Rectal smooth muscle tissue (tissue), 1 donor: ENCODE results near the gene LY9.

ENCODE experiments used
- H3K27ac ChIP-seq: one replicate; pipeline ENCODE4 v1.7.0; 2013; ENCODE audit warnings: low read depth, low read length, inconsistent platforms
- H3K27me3 ChIP-seq: one replicate; pipeline ENCODE4 v1.7.0; 2013; ENCODE audit warnings: low read length; ENCODE audit not compliant: control insufficient read depth, insufficient read depth
- H3K36me3 ChIP-seq: one replicate; pipeline ENCODE4 v1.7.0; 2013; ENCODE audit warnings: low read length; ENCODE audit not compliant: control insufficient read depth, insufficient read depth
- H3K4me1 ChIP-seq: one replicate; pipeline ENCODE4 v1.7.0; 2013; ENCODE audit warnings: low read length; ENCODE audit not compliant: control insufficient read depth, insufficient read depth
- H3K4me3 ChIP-seq: one replicate; pipeline ENCODE4 v1.7.0; 2013; ENCODE audit warnings: low read length
- H3K9ac ChIP-seq: one replicate; pipeline ENCODE4 v1.7.0; 2013; ENCODE audit warnings: low read length

The LY9 gene

DNA sequence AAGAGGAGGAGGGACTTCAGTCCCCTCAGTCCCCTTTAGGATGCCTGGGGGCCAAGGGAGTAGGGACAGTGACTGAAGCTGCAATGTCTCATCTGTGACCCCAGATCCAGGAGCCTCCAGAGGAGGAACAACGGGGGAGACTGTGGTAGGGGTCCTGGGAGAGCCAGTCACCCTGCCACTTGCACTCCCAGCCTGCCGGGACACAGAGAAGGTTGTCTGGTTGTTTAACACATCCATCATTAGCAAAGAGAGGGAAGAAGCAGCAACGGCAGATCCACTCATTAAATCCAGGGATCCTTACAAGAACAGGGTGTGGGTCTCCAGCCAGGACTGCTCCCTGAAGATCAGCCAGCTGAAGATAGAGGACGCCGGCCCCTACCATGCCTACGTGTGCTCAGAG lies 18.3 kb downstream of the LY9 start:
- H3K4me3 ChIP-seq, result no peak overlapping the region
- no peaks in the 10 kb centered on the region for H3K4me1 ChIP-seq
- no peaks in the 10 kb centered on the region for H3K27me3 ChIP-seq
- H3K36me3 ChIP-seq, result no peaks in the 10 kb centered on the region
- no peak overlapping the region for H3K27ac ChIP-seq
- no peak overlapping the region for H3K9ac ChIP-seq

DNA sequence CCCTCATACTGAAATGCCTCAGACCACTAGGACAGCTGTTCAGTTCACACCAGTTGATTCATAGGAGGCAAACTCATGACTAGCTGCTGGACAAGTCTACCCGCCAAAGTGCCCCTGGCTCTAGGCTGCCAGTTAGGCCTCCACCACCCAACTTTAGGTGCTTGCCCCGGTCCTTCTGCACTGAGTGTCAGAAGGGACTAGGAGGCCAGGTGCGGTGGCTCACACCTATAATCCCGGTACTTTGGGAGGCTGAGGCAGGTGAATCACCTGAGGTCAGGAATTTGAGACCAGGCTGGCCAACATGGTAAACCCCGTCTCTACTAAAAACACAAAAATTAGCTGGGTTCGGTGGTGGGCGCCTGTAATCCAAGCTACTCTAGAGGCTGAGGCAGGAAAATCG lies 18.9 kb downstream of the LY9 start:
- Histone ChIP-seq H3K9ac (no peak overlapping the region), H3K27ac (no peak overlapping the region), H3K4me1 (no peaks in the 10 kb centered on the region), H3K4me3 (no peak overlapping the region), H3K27me3 (no peaks in the 10 kb centered on the region), H3K36me3 (no peaks in the 10 kb centered on the region)

- H3K4me1 ChIP-seq, result no peaks in the 10 kb centered on the region
- H3K36me3 ChIP-seq, result no peaks in the 10 kb centered on the region
- H3K27me3 ChIP-seq, result no peaks in the 10 kb centered on the region
- H3K27ac ChIP-seq, result no peak overlapping the region
- no peak overlapping the region for H3K4me3 ChIP-seq
- H3K9ac ChIP-seq, result no peak overlapping the region
Measured at GRCh38 chr1:160818207-160818937, 22.4 kb downstream of the LY9 start.

- H3K4me1 ChIP-seq, result no peaks in the 10 kb centered on the region
- H3K4me3 ChIP-seq, result no peak overlapping the region
- no peak overlapping the region for H3K9ac ChIP-seq
- H3K27ac ChIP-seq, result no peak overlapping the region
- no peaks in the 10 kb centered on the region for H3K27me3 ChIP-seq
- H3K36me3 ChIP-seq, result no peaks in the 10 kb centered on the region
Measured at GRCh38 chr1:160819186-160819585, 23.2 kb downstream of the LY9 start.

DNA sequence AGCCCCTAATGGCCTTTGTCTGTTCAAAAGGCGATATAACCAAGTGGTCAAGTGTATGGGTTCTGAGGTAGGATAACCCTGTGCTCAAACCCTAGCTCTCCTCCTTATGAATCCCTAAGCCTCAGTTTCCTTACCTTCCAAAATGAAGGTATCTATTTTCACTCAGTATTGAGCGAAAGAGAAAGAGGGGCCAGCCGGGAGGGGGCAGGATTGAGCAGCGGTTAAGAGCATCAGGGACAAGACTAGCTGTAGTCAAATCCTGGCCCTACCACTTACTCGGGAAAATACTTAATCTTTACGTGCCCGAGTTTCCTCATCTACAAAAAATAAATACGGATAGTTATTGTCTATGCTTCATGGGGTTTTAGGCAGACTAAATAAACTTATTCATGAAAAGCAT lies 25.7 kb downstream of the LY9 start:
- Histone ChIP-seq H3K4me3 (no peak overlapping the region), H3K4me1 (no peaks in the 10 kb centered on the region), H3K36me3 (no peaks in the 10 kb centered on the region), H3K27me3 (no peaks in the 10 kb centered on the region), H3K27ac (no peak overlapping the region), H3K9ac (no peak overlapping the region)

DNA sequence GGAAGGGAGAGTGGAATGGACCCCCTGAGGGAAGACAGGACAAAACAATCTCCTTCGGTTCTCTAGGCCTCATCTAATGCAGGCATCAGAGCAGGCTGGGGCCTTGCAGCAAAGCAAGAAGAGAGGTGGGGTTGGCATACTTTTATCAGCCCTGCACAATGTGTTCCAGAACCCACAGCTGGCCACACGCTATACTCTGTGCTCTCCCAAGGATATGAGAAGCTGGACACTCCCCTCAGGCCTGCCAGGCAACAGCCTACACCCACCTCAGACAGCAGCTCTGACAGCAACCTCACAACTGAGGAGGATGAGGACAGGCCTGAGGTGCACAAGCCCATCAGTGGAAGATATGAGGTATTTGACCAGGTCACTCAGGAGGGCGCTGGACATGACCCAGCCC lies 27.3 kb downstream of the LY9 start:
- no peak overlapping the region for H3K9ac ChIP-seq
- H3K27ac ChIP-seq, result no peak overlapping the region
- H3K27me3 ChIP-seq, result no peaks in the 10 kb centered on the region
- H3K4me1 ChIP-seq, result no peaks in the 10 kb centered on the region
- H3K4me3 ChIP-seq, result no peak overlapping the region
- no peaks in the 10 kb centered on the region for H3K36me3 ChIP-seq

DNA sequence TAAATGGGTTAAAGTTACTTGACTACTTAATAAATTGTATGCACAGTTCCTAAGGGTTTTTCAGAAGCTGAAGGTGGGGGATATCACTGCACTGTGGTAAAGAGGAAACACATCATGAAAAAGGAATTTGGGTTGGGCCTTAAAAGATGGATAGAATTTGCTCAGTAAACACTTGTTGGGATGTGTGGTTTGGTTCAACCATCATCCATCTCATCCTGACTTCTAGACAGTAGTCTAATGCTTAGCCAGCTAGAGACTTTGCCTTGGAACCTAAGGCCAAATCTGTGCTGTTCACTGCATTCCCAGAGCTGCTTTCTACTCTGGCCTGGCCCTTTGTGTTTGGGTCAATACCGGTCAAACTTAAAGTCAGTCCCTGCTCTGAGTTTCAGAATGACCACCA lies 30.6 kb downstream of the LY9 start:
- no peak overlapping the region for H3K27ac ChIP-seq
- H3K4me1 ChIP-seq, result no peaks in the 10 kb centered on the region
- H3K4me3 ChIP-seq, result no peak overlapping the region
- H3K36me3 ChIP-seq, result no peaks in the 10 kb centered on the region
- no peaks in the 10 kb centered on the region for H3K27me3 ChIP-seq
- H3K9ac ChIP-seq, result no peak overlapping the region

- no peaks in the 10 kb centered on the region for H3K4me1 ChIP-seq
- H3K36me3 ChIP-seq, result no peaks in the 10 kb centered on the region
- no peak overlapping the region for H3K27ac ChIP-seq
- no peaks in the 10 kb centered on the region for H3K27me3 ChIP-seq
- H3K4me3 ChIP-seq, result no peak overlapping the region
- no peak overlapping the region for H3K9ac ChIP-seq
Measured at GRCh38 chr1:160827418-160827817, 31.4 kb downstream of the LY9 start.

- no peak overlapping the region for H3K27ac ChIP-seq
- H3K4me1 ChIP-seq, result no peaks in the 10 kb centered on the region
- H3K36me3 ChIP-seq, result no peaks in the 10 kb centered on the region
- H3K27me3 ChIP-seq, result no peaks in the 10 kb centered on the region
- no peak overlapping the region for H3K4me3 ChIP-seq
- H3K9ac ChIP-seq, result no peak overlapping the region
Measured at GRCh38 chr1:160829766-160830165, 33.8 kb downstream of the LY9 start.

DNA sequence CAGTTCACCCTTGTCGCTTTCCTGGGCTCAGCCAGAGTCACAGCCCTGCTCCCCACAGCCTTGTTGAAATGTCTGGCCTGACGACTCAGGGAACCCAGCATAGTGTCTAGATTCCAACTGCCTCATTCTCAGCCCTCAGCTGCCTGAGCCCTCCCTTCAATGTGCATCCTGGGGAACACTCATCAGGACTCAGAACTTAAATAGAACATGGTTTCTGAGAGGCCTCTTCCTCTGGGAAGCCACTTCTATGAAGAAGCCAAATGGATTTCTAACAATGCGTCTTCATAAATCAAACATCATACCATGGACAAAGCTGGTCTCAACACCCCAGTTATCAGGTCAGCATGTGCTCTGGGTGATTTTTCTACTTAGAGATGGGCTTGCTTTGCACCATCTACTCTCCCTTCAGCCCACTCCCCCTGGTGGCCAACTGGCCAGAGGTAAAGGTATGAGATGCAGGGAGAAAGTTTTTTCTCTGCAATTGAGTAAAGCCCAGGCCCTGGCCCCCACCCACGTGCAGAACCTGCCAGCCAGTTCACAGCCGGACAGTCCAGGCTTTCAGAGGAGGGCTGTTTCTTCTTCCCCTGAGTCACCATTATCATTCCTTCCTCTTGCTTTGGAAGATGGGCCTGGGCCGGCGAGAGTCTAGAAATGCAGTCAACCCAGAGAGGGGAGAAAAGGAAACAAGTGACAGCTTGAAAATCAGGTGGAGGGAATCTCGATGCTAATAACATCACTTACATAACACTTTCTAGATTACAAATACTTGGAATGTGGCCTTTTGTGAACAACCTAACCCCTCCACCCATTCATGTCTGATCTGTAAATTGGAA lies 34.6 kb downstream of the LY9 start:
- no peak overlapping the region for H3K27ac ChIP-seq

GRCh38 chr1:160834945-160835565 lies 39.1 kb downstream of the LY9 start:
- H3K27ac ChIP-seq, result no peak overlapping the region
- H3K4me3 ChIP-seq, result no peak overlapping the region
- H3K36me3 ChIP-seq, result no peaks in the 10 kb centered on the region
- H3K27me3 ChIP-seq, result no peaks in the 10 kb centered on the region
- no peaks in the 10 kb centered on the region for H3K4me1 ChIP-seq
- H3K9ac ChIP-seq, result no peak overlapping the region

More for the DNA sequence above, 34.6 kb downstream of the LY9 start:
- H3K9ac ChIP-seq, result no peak overlapping the region
- H3K36me3 ChIP-seq, result no peaks in the 10 kb centered on the region
- no peaks in the 10 kb centered on the region for H3K4me1 ChIP-seq
- H3K27me3 ChIP-seq, result no peaks in the 10 kb centered on the region
- no peak overlapping the region for H3K4me3 ChIP-seq

GRCh38 chr1:160835751-160836150 lies 39.8 kb downstream of the LY9 start:
- Histone ChIP-seq H3K4me1 (no peaks in the 10 kb centered on the region), H3K9ac (no peak overlapping the region), H3K4me3 (no peak overlapping the region), H3K36me3 (no peaks in the 10 kb centered on the region), H3K27ac (no peak overlapping the region), H3K27me3 (no peaks in the 10 kb centered on the region)
